Left kidney (tissue), 2 donors: ENCODE measurements around the gene PRR23E. TPM values are rescaled to one million over a fixed set of nuclear protein-coding genes. Genes with fewer than 3 reads are reported as not detected.

ENCODE experiments used
- DNase-seq: peaks from one replicate; pipeline ENCODE4 v3.0.0-alpha.2; 2013
- polyA plus RNA-seq: library from polyadenylated mRNA; unstranded; fragments of 120-200 nt; gene quantifications from one replicate; pipeline ENCODE4 v1.2.1, GENCODE V29; 2013; ENCODE audit not compliant: insufficient read length

Gene PRR23E
- polyA plus RNA-seq, 1 donor, result not detected

DNA sequence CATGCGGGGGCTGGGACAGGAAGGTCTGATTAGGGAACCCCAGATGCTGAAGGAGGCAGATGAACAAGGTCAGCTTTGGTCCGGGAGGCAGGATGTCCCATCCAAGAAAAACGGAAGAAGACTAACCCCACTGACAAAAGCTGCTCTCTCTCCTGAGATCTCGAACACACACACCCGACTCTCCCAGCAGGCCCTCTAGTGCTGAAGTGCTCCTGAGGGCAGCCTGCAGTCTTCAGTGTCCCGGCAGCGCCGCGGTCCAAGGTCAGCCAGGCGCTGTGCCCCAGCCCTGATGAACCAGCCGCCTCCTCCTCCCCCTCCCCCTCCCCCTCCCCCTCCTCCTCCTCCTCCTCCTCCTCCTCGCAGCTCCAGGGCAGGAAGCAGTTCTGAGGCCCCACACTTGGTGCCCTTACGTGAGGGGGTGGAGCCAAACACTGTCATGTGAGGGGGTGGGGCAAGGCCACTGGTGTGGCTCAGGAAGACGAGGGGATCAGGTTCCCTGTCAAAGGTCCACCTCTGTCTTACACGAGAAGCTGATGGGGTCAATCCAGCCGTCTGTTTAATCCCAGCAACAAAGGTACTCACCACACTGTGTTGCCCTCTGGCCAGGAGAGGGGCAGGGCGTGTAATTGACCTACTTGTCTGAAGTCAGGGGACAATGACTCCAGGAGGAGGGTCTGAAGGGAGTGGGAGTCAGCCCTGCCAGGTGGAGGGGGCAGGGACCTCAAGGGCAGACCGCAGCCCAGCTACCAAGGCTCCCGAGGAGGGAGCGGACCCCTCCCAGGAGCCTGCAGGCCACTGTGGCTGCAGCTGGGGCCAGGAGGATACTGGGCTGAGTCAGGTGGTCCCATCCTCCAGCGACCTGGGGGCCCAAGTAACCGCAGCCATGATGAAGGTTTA, 34.3 kb downstream of the PRR23E start:
- no peak for DNase-seq

DNA sequence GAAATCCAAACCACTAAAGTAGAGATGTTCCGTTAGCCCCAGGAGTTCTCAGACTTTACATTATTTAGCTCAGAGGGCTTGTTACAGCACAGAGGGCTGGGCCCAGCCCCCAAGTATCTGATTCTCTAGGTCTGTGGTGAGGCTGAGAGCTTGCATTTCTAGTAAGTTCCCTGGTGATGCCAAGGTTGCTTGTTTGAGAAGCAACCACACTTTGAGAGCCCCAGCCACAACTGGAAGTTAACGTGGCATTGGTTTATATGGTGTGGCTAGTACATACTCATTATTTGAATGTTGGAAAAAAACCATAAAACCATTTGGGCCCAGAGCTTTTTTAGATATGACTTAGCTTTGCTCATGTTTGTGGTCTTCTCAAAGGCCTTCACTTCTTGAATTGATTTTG, 35.9 kb downstream of the PRR23E start:
- no peak for DNase-seq

DNA sequence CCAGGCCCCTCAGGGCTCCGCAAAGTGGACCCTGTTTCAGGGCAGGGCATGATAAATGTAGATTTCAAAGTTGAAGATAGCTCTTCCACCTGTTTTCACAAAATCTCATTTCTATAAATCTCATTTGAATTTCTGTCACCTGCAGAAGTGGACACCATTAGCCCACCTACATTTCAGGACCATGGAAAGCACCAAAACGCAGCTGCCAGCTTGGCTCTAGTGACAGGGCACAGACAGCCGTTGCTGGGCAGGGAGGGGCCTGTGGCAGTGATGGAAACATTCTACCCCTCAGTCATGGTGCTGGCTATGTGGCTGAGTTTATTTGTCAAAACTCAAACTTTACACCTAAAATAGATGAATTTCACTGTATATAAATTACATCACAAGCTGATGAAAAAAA, 40.4 kb downstream of the PRR23E start:
- DNase-seq, result peak; percentile 62

DNA sequence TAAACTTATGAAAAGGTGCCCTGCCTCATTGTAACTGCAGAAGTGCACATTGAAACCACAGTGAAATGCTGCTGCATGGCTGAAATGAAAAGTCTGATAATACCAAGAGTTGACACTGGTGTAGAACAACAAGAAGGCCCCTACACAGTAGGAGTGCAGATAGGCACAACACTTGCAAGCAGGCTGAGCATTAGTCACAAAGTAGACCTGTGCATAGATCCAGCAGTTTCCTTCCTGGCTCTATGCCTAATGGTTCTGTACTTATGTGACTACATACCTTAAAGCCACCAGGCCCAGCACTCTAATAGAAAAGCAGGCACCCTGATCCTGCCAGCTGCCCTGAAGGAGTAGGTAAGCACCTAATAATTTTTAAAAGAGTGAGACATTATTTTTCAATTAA, 41.8 kb downstream of the PRR23E start:
- no peak for DNase-seq

DNA sequence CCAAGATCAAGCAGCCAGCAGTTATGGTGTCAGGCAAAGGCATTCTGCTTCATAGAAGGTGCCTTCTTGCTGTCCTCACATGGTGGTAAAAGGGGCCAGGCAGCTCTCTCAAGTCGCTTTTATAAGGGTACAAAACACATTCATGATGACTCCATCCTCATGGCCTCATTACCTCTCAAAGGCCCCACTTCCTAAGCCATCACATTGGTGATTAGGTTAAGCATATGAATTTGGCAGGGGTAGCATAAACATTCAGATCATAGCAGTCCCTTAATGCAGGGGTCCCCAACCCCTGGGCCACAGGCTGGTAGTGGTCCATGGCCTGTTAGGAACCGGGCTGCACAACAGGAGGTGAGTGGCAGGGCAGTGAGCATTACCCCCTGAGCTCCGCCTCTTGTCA, 42.8 kb downstream of the PRR23E start:
- no peak for DNase-seq

DNA sequence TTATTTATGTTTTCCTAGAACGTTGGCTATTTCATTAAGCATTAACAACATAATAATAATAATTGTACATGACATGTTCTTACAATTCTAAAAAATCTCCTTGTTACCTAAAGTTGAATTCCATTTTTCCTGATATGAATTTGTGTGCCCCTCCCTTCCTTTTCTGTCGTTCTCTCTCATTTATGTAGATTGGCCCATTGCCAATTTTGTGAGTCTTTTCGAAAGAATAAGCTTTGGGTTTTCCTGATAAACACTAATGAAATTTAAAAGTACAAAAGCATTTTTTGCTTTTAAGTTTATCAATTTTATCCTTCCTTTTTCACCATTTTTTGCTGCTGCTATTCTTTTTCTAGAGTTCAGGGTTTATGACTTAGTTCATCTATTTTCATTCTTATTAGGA, 44.9 kb downstream of the PRR23E start:
- DNase-seq, result no peak

DNA sequence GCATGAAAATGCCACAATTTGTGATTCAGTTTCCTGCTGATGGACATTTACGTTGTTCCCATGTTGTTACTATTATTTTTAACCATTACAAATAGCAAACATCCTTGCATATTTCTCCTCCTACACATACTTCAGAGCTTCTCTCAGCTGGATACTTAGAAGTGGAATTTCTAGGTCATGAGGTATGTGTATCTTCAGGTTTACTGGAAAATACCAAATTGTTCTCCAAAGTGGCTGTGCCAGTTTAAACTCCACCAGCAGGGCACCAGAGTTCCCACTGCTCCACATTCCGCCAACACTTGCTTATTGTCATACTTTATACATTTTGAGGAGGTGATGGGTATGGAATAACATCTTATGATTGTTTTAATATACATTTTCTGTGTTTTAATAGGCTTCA, 45.7 kb downstream of the PRR23E start:
- DNase-seq, result no peak

DNA sequence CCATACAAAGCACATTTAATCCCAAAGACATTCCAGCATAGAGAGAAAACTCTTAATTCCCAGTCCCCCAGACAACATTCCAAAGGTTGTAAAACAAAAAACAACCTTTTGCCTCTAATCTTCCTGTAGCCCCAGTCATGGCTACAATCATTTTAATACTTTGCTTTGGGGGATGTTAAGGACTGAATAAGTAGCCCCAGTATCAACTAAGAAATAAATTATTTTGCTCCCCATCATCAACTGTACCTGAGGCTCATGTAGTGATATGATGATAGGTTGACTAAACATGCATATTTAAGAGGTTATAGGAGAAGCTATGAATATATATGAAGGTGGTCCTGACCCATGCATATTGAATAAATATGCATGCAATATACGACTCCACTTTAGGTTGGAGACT, 54.4 kb downstream of the PRR23E start:
- no peak for DNase-seq

Other genes starting within 250 kb of the PRR23E start
- gene PLXNA1, start 210.0 kb upstream of the PRR23E start, polyA plus RNA-seq, result 29.9 TPM
- not detected for gene PRR20G, start 94.9 kb downstream of the PRR23E start, polyA plus RNA-seq